Right lung (tissue), 5 donors: ENCODE data around the gene EFCAB13. TPM values are rescaled to one million over a fixed set of nuclear protein-coding genes. Genes with fewer than 3 reads are reported as not detected.

ENCODE experiments used
- DNase-seq, 2 donors: peaks; one replicate each; pipeline ENCODE4 v3.0.0-alpha.2; 2013
- polyA plus RNA-seq, 5 donors: library from polyadenylated mRNA; unstranded; fragments of 120-200 nt; gene quantifications; one replicate each; pipeline versions ENCODE4 v1.2.1 to v1.2.3, GENCODE V29; 2013; ENCODE audit warnings: inconsistent platforms in 1 of 5, low replicate concordance in 1 of 5; ENCODE audit not compliant: insufficient read length in 5 of 5, insufficient read depth in 1 of 5

EFCAB13 gene
- polyA plus RNA-seq, 5 donors: 8.6 to 12.7 (median 10.2) TPM

DNA sequence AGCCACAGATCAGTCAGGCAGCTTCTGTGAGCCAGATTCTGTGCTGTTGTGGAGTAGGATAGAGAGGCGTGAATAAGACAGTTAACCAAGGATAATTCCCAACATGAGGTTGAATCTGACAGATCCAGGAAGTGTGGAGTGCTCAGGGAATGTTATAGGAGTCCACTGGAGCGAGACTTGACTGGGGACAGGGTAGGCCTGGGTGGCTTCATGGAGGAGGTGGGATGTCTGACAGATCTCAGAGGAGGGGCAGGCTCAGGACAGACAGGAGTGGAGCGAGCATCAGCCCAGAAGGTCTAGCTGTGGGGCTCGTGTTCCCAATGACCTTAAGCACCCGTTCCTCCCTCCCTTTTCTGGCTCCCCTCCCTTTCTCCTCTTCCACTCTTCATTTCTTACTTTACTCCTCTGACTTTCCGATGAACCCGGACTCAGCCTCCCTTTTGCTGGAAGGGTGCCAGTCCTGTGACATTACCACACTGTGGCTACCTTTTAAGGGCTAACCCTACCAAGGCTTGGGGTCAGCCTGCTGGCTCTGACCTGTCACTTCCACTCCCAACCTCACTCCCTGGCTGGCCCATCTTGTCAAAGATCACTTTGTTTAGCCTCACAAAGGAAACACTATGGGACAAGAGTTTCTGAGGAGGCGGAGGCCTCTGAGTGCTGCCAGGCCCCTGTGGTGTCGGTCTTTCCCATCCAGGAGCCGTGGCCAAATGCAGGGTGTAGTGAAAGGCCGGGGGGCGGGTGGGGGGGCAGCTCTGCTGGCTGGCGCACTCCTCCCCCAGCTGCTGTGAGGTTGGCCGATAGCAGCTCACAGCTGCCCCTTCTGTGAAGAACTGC, 28.5 kb upstream of the EFCAB13 start:
- DNase-seq: no peak

DNA sequence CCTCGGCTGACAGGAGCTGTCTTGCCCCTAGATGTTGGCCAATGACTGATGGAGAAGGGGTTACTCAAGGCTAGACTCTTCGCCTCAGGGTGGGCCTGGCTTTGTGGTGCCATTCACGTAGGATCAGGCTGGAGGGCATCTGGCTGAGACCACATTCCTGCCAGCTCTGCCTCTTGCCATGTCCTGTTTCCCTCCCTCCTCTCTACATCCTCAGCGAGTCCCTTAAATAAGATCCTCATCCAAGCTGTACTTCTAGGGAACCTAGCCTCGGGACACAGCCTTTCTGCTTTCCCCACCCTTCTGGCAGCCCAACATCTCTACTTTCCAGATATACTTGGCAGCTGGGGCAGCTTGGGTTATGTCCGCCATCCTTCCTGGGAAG, 27.9 kb upstream of the EFCAB13 start:
- DNase-seq: no peak

DNA sequence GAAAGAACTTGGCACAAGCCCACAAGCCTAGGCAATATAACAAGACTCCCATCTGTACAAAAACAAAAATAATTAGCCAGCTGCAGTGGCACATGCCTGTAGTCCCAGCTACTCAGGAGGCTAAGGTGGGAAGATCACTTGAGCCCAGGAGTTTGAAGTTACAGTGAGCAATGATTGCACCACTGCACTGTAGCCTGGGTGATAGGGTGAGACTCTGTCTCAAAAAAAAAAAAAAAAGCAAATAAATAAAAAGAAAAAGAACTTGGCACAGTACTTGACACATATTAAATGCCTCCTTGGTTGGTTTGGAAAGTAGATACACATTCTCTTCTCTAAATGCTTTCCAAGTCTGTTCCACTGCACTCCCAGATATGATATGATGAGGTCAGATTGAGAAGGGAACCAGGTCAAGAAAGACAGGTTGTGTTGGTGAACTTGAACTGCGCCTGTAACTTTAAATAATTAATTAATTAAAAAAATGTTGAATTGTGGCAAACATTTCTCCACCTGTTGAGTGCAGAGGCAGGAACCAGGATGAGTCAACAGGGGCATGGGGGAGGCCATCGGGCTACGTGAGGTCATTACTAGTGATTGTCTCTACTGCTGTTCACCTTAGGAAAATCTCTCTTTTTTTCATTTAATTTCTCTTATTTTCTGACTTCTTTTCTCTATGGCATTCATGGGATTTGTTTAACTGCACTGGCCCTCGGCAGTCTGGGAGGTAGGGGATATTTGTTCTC, 25.9 kb upstream of the EFCAB13 start:
- DNase-seq: no peak

DNA sequence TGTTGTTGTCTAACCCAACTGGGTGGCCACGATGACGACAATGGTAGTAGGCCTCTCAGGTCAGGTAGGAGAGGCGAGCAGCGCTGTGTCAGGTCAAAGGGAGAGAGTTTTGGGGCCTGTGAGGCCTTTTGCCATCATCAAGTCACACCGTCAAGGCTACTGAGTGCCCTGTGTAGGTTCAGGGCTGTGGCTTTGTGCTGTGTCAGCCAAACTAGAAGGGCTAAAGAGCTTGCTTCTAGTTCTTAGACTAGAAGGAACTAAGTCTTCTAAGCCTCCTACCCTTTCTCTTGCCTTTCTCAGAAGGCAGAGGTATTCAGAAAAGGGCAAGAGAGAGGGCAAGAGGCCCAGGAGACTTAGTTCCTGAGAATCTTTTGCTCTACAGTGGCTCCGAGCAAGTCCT, 25.0 kb upstream of the EFCAB13 start:
- DNase-seq: no peak

DNA sequence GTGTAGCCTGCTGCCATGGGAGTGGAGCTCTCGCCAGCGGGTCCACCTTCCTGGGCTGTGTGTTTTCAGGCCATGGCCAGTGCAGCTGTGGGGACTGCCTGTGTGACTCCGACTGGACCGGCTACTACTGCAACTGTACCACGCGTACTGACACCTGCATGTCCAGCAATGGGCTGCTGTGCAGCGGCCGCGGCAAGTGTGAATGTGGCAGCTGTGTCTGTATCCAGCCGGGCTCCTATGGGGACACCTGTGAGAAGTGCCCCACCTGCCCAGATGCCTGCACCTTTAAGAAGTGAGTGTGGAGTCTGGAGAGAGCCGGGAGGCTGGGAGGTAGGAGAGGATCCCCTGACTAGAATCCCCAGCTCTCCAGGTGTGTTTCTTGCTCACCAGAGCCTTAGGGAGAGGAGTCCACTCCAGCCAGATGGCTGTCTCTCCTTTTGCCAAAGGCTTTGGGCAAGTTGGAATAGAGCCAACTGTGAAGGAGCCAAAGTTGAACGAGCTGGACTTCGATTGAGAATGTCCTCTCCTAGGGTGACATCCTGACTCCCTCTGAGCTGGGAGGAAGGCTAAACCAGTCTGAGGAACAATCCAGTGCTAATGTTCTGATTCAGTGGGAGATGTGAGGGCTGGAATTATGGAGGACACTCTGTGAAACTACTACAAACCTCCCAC, 24.4 kb upstream of the EFCAB13 start:
- DNase-seq: no peak

DNA sequence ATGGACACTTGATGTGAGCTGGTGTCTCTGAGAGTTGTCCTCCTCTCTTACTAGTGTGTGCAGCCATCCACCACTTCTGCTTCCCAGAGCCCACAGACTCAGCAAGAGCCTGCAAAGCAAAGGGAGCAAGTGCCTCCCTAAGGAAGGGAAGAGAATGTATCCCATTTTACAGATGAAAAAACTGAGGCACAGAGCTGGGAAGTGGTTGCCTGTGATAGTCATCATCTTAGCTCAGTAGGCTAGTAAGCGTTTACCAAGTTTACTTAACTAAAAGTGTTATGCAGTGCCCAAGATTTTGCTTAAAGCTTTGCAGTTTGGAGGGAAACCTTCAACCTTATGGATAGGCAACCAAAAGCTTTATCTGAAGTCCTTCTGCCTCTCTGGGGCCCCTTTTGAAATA, 23.0 kb upstream of the EFCAB13 start:
- DNase-seq: no peak

DNA sequence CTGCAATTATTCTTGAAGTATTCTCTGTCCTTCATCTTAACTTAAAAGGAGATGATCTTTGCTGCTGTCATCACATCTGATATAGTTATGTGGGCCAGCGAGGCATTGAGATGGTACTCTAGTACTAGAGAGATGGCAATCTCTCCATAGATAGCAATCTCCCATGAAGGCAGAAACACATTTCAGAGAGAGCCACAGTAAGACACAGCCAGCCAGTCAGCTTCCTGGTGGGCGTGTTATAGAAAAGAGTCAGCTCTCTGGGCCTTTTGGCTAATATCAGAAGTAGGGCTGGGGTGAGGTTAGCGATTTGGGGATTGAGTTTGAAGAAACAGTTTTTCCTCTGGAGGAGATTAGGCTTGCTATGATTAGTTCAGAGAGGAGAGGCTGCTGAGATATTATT, 22.6 kb upstream of the EFCAB13 start:
- no peak for DNase-seq

DNA sequence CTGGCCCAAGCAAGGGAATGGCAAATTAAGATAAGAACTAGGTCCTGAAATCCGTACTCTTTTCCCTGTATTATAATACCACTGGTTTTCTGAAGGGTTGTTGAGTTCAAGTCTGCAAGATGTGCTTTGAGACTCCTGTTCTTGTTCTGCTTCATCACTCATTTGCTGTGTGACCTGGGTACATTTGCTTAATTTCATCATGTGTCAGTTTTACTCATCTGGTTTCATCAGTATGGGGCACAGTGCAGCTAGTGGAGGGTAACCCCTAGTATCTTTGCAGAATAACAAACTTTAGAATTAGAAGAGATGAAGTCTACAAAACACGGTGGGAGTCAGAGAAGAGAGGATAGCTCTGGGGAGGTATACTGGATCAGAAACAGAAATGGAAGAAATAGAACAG, 21.9 kb upstream of the EFCAB13 start:
- no peak for DNase-seq

DNA sequence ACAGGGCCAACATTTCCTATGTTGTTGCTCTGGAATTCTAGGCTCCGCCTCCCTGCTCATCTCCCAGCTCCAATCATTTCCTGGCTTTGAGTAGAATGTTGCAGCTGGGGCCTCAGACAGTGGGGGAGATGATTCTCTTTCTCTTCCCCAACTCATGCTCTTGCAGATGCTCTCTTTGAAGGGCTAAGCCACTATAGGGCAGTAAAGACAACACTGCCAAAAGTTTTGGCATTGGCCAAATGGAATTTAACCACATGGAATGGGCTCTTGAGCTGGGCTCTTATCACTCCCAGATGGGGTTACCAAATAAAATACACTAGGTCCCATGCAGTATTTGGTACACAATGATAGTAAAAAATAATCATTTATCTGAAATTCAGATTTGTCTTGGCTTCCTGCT, 19.6 kb upstream of the EFCAB13 start:
- DNase-seq: no peak

DNA sequence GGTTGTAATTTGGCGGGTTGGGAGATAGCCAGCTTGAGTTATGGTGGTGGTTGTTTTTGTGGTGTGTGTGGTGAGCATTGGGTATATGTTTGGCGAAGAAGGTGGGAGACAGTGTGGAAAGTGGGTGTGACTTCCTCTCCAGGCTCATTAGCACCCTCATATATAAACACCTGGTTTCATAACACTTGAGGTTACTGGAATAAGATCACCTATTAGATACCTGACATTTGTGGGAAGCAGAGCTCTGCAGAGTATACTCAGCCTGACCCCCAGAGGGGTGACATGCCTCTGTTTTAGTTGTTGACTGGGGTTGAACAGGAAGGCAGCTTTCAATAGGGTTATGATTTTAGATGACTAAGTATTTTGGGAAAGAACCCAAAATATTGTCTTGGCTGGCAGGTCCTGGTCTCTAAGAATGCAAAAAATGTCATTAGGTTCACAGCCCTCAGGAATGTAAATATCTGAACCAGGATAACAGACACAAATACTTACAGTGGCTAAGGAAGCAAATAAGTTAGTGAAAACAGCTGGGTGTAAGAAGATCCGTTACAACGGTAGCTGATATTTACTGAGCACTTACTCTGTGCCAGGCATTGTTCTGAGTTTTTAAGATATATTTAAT, 18.3 kb upstream of the EFCAB13 start:
- no peak for DNase-seq

DNA sequence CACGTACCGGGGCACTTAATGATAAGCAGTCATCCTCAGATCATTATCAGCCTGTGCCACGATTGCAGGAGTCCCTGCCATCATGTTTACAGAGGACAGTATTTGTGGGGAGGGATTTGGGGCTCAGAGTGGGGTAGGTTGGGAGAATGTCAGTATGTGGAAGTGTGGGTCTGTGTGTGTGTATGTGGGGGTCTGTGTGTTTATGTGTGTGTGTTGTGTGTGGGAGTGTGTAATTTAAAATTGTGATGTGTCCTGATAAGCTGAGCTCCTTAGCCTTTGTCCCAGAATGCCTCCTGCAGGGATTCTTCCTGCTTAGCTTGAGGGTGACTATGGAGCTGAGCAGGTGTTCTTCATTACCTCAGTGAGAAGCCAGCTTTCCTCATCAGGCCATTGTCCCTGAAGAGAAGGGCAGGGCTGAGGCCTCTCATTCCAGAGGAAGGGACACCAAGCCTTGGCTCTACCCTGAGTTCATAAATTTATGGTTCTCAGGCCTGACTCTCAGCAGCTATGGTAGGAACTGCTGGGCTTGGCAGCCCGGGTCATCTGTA, 13.5 kb upstream of the EFCAB13 start:
- no peak for DNase-seq

DNA sequence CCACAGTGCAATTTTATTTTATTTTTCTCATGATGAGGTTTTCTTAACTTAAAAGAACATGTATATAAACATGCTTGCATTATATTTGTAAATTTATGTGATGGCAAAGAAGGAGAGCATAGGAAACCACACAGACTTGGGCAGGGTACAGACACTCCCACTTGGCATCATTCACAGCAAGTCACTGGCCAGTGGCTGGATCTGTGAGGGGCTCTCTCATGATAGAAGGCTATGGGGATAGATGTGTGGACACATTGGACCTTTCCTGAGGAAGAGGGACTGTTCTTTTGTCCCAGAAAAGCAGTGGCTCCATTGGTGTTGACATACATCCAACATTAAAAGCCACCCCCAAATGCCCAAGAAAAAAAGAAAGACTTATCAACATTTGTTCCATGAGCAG, 12.3 kb upstream of the EFCAB13 start:
- DNase-seq: no peak

DNA sequence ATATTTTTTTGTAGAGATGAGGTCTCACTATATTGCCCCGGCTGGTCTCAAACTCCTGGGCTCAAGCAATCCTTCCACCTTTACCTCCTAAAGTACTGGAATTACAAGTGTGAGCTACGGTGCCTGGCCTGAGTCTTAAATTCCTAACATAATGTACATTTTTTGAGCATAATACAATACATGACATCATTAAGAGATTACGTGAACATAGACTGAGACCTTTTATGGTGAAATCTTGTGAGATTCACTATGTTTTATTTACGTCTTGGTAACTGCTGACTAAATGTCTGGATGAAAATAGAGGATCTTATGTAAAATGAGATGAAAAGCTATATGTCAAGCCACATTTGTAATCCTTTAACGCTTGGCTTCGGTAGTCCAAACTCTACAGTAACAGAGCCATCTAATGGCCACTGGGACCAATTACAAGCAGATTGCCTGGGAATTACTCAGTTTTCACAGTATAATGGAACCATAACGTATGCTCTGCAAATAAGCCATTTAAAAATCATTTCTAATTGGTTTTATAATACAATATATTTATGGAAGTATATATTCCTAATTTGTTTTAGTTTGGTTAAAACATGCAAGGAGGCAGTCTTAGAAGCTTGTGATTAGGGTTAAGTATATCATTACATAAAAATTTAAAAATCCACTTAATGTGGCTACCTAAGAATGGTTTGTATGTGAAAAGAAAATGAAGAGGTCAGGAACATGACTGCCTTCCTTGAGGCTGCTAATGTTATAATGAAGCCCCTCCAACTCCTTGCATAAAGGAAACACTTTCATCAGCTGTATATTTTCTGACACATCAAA, 8.1 kb upstream of the EFCAB13 start:
- DNase-seq: peak; percentile 55 to 70

DNA sequence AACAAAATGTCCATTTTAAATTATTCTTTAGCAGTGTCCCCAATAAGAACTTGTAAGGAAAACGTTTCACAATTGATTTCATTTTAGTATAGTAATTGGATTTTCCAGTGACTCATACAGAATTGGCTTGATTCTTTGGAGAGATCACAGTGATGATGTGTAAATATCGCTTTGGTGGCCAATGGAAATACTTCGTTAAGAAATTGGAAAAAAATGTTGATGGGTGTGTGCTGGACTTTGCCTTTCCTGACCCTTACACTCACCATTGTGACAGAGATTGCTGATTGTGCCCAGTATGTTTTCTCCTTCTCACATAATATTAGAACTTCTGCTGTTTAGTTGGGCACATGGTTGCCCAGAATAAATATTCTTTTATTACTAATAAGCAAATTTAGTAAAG, 7.4 kb upstream of the EFCAB13 start:
- peak in 1 of 2 donors; percentile 54 for DNase-seq

DNA sequence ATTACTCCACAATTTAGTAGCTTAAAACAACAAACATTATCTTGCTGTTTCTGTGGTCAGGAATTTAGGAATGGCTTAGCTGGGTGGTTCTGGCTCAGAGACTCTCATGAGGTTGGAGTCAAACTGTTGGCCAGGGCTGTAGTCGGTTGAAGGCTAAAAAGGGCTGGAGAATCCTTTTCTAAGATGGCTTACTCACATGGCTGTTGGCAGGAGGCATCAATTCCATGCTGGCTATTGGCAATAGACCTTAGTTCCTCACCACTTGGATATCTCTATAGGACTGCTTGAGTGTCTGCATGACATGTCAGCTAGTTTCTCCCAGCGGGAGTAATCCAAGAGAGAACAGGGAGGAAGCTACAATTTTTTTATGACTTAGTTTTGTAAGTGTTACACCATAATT, 6.6 kb upstream of the EFCAB13 start:
- DNase-seq: no peak

DNA sequence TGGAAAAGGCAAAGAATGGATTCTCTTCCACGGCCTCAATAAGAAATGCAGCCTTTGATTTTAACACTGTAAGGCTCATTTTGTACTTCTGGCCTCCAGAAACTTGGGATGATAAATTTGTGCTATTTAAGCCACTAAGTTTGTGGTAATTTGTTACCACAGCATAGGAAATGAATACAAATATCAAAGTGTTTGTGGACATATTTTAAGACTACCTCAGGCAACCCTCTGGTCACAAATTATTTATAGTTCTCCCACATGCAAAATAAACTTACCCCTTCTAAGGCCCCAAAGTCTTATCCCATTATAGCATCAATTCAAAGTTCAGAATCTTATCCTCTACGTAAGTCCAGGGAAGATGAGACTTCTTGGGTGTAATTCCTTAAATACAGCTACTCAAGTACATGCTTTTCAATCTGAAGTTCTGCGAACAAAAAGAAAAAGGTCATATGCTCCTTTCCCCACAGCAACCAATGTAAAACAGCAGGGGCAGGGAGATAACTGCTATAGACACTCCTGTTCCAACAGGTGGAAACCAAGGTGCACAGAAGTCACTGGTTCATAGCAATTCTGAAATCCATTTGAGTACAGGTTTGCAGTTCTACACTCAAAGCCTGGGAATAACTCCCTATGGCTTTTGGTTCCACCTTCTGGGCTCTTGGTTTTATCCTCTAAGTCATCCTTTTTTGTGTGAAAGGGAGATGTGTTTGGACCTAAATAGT, 5.4 kb upstream of the EFCAB13 start:
- no peak for DNase-seq

DNA sequence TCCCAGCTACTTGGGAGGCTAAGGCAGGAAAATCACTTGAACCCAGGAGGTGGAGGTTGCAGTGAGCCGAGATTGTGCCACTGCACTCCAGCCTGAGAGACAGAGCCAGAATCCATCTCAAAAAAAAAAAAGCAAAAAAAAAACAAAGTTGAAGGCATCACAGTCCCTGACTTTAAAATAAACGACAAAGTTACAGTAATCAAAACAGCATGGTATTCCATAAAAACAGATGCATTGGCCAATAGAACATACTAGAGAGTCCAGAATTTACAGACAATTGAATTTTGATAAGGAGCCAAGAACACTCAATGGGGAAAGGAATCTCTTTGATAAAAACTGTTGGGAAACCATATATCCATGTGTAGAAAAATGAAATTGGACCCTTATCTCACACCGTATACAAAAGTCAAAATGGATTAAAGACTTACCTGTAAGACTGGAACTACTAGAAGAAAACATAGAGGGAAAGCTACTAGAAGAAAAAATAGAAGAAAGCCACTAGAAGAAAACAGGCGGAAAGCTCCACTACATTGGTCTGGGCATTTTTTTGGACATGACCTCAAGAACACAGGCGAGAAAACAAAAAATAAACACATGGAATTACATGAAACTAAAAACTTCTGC, 2.8 kb upstream of the EFCAB13 start:
- DNase-seq: no peak

DNA sequence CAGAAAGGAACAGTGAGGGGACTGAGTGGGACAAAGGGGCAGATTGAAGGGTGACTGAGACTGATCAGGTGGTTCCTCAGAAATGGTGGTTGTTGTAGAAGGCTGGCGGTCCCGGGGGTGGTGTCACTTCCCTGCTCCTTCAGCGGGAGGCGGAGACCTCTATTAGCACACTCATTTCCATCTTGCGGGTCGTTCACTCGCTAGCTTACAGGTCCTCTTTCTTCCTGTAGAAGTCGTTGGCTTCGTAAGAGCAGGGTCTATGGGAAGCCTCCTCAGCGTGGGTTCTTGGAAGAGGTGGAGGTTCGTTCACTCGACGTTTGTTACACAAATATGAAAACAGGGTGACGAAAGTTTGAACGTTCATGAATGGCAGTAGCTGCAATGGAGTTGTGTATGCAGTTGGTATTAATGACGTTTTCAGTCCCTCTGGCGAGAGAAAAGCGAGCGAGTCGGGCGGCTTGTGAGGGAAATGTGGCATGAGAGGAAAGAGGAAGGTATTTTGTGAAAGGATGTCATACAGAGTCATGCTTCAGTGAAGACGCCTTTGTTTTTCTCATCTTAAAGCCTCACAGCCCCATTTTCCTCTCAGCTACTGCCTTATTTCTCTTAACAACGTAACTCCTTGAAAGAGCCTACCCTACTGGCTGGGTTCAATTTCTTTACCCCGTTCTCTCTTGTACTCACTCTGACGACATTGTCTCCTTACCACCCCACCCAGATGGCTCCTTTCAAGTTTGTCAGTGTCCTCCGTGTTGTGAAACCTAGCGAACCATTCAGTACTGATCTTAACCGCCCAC, 667 bp downstream of the EFCAB13 start:
- peak; percentile 49 to 76 for DNase-seq

DNA sequence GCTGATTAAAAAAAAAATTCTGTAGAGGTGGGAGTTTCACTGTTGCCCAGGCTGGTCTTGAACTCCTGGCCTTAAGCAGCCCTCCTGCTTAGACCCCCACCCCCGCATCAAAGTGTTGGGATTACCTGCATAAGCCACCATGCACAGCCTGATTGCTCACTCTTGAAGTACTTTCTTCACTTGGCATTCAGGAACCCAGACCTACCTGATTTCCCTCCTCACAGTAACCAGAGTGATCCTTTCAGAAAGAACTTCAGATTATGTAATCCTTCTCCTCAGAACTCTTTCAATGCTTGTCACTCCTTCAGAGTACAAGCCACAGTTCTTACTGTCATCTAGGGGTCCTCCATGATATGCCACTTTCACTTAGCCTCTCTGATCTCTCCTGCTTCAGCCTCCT, 1.4 kb downstream of the EFCAB13 start:
- no peak for DNase-seq
